IMR-90 (cell line): ENCODE results near the gene CYP26A1.

Source experiments
- CEBPB ChIP-seq: IDR thresholded peaks from 2 replicates; pipeline ENCODE4 v1.6.1; 2012; ENCODE audit warnings: low read depth, low read length, improper control_type of control experiment
- NFE2L2 ChIP-seq: fragments of 150-350 bp; IDR thresholded peaks from 2 replicates; pipeline ENCODE4 v1.6.1; 2016; ENCODE audit warnings: low read depth, mild to moderate bottlenecking, low read length
- POLR2A ChIP-seq: IDR thresholded peaks from 2 replicates; pipeline ENCODE4 v1.6.1; 2012; ENCODE audit warnings: mild to moderate bottlenecking, low read depth, low read length
- TF ChIP-seq, protein P1 (sequence below): conservative IDR thresholded peaks from 2 replicates; pipeline ENCODE4 v1.5.1; 2012; ENCODE audit warnings: mild to moderate bottlenecking, low read depth, low read length, improper control_type of control experiment

DNA sequence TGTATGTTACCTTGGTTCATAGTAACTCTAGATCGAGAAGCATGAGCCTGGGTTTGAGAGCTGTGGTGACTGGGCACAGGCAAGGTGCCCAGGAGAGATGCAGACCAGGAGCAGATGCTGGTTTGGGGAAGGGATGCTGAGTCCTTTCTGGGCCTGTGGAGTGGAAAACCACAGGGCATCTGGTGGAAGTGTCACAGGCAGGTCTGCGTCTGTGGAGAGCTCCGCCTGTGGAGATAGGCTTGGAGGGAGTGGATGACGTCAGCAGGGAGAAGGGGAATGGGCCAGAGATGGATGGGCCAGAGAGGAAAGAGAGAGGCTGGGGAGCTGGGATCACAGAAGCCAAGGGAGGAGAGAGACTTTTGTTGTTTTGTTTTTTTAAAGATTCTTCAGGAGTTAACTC lies 14.8 kb downstream of the CYP26A1 start:
- no peak for TF ChIP-seq POLR2A
- TF ChIP-seq, protein P1, sequence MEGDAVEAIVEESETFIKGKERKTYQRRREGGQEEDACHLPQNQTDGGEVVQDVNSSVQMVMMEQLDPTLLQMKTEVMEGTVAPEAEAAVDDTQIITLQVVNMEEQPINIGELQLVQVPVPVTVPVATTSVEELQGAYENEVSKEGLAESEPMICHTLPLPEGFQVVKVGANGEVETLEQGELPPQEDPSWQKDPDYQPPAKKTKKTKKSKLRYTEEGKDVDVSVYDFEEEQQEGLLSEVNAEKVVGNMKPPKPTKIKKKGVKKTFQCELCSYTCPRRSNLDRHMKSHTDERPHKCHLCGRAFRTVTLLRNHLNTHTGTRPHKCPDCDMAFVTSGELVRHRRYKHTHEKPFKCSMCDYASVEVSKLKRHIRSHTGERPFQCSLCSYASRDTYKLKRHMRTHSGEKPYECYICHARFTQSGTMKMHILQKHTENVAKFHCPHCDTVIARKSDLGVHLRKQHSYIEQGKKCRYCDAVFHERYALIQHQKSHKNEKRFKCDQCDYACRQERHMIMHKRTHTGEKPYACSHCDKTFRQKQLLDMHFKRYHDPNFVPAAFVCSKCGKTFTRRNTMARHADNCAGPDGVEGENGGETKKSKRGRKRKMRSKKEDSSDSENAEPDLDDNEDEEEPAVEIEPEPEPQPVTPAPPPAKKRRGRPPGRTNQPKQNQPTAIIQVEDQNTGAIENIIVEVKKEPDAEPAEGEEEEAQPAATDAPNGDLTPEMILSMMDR: no peak
- no peak for TF ChIP-seq NFE2L2
- TF ChIP-seq CEBPB: no peak
